ENCODE results near the gene C9. TPM values are rescaled to one million over a fixed set of nuclear protein-coding genes. Genes with fewer than 3 reads are reported as not detected.

Gene C9
- total RNA-seq, 1 donor from 2014 or later = not detected

- DNase-seq = no peak
- no peaks in the 10 kb centered on the region for H3K27me3 Mint-ChIP-seq (ENCODE audit: unreplicated experiment)
- H3K4me1 Mint-ChIP-seq (ENCODE audit: low read depth, unreplicated experiment) = no peaks in the 10 kb centered on the region
Observed at GRCh38 chr5:39260095-39260494, 104.2 kb downstream of the C9 start.

DNA sequence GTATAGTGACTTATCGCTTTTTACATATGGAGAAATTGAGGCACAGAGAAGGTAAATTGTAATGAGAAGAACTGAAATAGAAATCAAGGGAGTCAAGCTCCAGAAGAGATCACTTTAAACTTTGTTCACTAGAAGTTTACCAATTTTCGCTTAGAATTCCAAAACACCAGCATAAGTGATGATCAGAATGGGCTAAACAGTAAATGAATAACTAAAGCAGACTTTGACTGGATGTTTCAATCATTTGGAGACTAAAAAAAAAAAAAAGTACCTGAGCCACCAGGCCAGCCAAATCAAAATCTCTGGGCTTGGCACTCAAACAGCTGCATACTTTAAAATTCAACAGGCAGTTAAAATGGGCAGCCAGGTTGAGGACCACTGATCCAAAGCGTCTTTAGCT is 106.7 kb downstream of the C9 start:
- Mint-ChIP-seq H3K4me1 (ENCODE audit: low read depth, unreplicated experiment) (no peaks in the 10 kb centered on the region), H3K27me3 (ENCODE audit: unreplicated experiment) (peaks cover 2% of the 10 kb centered on the region), H3K4me3 (ENCODE audit: unreplicated experiment) (no peak overlapping the region), H3K9me3 (ENCODE audit: unreplicated experiment) (no peaks in the 10 kb centered on the region), H3K36me3 (ENCODE audit: unreplicated experiment) (no peaks in the 10 kb centered on the region), H3K27ac (ENCODE audit: unreplicated experiment) (no peak overlapping the region)
- TF ChIP-seq, protein P1, sequence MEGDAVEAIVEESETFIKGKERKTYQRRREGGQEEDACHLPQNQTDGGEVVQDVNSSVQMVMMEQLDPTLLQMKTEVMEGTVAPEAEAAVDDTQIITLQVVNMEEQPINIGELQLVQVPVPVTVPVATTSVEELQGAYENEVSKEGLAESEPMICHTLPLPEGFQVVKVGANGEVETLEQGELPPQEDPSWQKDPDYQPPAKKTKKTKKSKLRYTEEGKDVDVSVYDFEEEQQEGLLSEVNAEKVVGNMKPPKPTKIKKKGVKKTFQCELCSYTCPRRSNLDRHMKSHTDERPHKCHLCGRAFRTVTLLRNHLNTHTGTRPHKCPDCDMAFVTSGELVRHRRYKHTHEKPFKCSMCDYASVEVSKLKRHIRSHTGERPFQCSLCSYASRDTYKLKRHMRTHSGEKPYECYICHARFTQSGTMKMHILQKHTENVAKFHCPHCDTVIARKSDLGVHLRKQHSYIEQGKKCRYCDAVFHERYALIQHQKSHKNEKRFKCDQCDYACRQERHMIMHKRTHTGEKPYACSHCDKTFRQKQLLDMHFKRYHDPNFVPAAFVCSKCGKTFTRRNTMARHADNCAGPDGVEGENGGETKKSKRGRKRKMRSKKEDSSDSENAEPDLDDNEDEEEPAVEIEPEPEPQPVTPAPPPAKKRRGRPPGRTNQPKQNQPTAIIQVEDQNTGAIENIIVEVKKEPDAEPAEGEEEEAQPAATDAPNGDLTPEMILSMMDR (IDR thresholded peaks at IDR 0.05; ENCODE audit: partially characterized antibody, unreplicated experiment) = no peak
- no peak for DNase-seq

More at GRCh38 chr5:39260095-39260494, 104.2 kb downstream of the C9 start:
- TF ChIP-seq, protein P1 (IDR thresholded peaks at IDR 0.05; ENCODE audit: partially characterized antibody, unreplicated experiment) = no peak
- H3K4me3 Mint-ChIP-seq (ENCODE audit: unreplicated experiment) = no peak overlapping the region
- no peaks in the 10 kb centered on the region for H3K9me3 Mint-ChIP-seq (ENCODE audit: unreplicated experiment)
- no peaks in the 10 kb centered on the region for H3K36me3 Mint-ChIP-seq (ENCODE audit: unreplicated experiment)
- no peak overlapping the region for H3K27ac Mint-ChIP-seq (ENCODE audit: unreplicated experiment)

DNA sequence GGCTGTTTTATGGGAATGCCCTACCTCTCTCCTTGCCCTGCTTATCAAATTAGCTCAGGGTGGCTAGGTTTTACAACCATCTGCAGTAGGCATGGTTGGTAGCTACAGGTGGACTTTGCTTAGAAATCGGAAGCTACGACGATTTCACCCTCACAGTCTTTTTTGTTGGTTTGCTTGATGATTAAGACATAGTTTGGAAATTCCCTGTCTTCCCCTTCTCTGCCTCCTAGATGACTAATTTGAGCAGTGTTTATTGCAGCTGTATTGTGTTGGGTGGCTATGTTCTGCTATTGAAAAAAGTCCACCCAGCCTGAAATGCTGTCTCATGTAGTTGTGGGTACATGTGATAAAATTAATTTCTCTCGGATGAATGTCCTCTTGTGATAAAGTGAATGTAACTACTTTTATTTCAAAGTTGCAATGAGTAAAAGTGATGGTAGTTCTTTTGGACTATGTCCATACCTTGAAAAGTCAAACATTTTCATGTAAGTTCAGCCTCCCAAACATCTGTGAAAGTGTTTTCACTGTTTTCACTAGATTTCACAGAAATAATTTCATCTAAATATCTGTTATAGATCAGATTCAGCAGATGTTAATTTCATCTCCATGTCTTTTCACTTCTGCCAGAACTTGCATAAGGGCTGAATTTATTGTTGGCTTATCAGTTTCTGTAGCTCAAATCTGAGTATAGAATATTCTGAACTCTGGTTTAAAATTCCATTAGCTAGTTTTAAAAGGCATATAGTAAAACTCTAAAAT is 107.6 kb downstream of the C9 start:
- Mint-ChIP-seq H3K36me3 (ENCODE audit: unreplicated experiment) (no peaks in the 10 kb centered on the region), H3K27me3 (ENCODE audit: unreplicated experiment) (peaks cover 2% of the 10 kb centered on the region), H3K4me1 (ENCODE audit: low read depth, unreplicated experiment) (no peaks in the 10 kb centered on the region), H3K9me3 (ENCODE audit: unreplicated experiment) (no peaks in the 10 kb centered on the region), H3K27ac (ENCODE audit: unreplicated experiment) (no peak overlapping the region), H3K4me3 (ENCODE audit: unreplicated experiment) (no peak overlapping the region)
- TF ChIP-seq, protein P1 (IDR thresholded peaks at IDR 0.05; ENCODE audit: partially characterized antibody, unreplicated experiment) = no peak
- no peak for DNase-seq

GRCh38 chr5:39255406-39255805 is 108.9 kb downstream of the C9 start:
- Mint-ChIP-seq H3K4me3 (ENCODE audit: unreplicated experiment) (no peak overlapping the region), H3K36me3 (ENCODE audit: unreplicated experiment) (no peaks in the 10 kb centered on the region), H3K9me3 (ENCODE audit: unreplicated experiment) (no peaks in the 10 kb centered on the region), H3K4me1 (ENCODE audit: low read depth, unreplicated experiment) (no peaks in the 10 kb centered on the region), H3K27me3 (ENCODE audit: unreplicated experiment) (peaks cover 2% of the 10 kb centered on the region), H3K27ac (ENCODE audit: unreplicated experiment) (no peak overlapping the region)
- TF ChIP-seq, protein P1 (IDR thresholded peaks at IDR 0.05; ENCODE audit: partially characterized antibody, unreplicated experiment) = no peak
- no peak for DNase-seq

GRCh38 chr5:39254671-39255070 is 109.6 kb downstream of the C9 start:
- no peaks in the 10 kb centered on the region for H3K36me3 Mint-ChIP-seq (ENCODE audit: unreplicated experiment)
- no peak overlapping the region for H3K27ac Mint-ChIP-seq (ENCODE audit: unreplicated experiment)

More at GRCh38 chr5:39254671-39255070, 109.6 kb downstream of the C9 start:
- no peak overlapping the region for H3K4me3 Mint-ChIP-seq (ENCODE audit: unreplicated experiment)
- TF ChIP-seq, protein P1 (IDR thresholded peaks at IDR 0.05; ENCODE audit: partially characterized antibody, unreplicated experiment) = no peak
- peaks cover 2% of the 10 kb centered on the region for H3K27me3 Mint-ChIP-seq (ENCODE audit: unreplicated experiment)
- H3K4me1 Mint-ChIP-seq (ENCODE audit: low read depth, unreplicated experiment) = no peaks in the 10 kb centered on the region
- no peak for DNase-seq
- H3K9me3 Mint-ChIP-seq (ENCODE audit: unreplicated experiment) = peaks cover 2% of the 10 kb centered on the region
